Progenitor cell of endocrine pancreas (in vitro differentiated cells): ENCODE data around the gene KCNJ18. TPM values are rescaled to one million over a fixed set of nuclear protein-coding genes. Genes with fewer than 3 reads are reported as not detected.
"Not testable (repeated sequence)": the region's sequence is repeated elsewhere in the genome, so short reads cannot be mapped to it uniquely, and the experiment has no call there.

Source experiments
- DNase-seq: peaks from one replicate; pipeline ENCODE4 v3.0.0; 2021; ENCODE audit warnings: low spot score; ENCODE audit not compliant: unreplicated experiment
- H3K27ac Mint-ChIP-seq: 2 replicates; pipeline ENCODE4 v1.8.0; 2021; ENCODE audit warnings: mild to moderate bottlenecking, moderate library complexity, mixed read lengths
- H3K27me3 Mint-ChIP-seq: 2 replicates; pipeline ENCODE4 v1.8.0; 2021; ENCODE audit warnings: mixed read lengths
- H3K36me3 Mint-ChIP-seq: 2 replicates; pipeline ENCODE4 v1.8.0; 2022; ENCODE audit warnings: mixed read lengths; ENCODE audit not compliant: insufficient read depth
- H3K4me1 Mint-ChIP-seq: 2 replicates; pipeline ENCODE4 v1.8.0; 2021; ENCODE audit warnings: low read depth, mixed read lengths
- H3K4me3 Mint-ChIP-seq: 2 replicates; pipeline ENCODE4 v1.8.0; 2021; ENCODE audit warnings: low read depth, mild to moderate bottlenecking, moderate library complexity, mixed read lengths
- H3K9me3 Mint-ChIP-seq: 2 replicates; pipeline ENCODE4 v1.8.0; 2021; ENCODE audit warnings: low read depth, mixed read lengths
- CTCF ChIP-seq: fragments of 200-600 bp; sonication (generic); IDR thresholded peaks from one replicate; pipeline ENCODE4 v1.5.0; 2021; ENCODE audit warnings: antibody characterized with exemption, mild to moderate bottlenecking; ENCODE audit not compliant: unreplicated experiment
- total RNA-seq: library from RNA; stranded (reverse); gene quantifications from 2 replicates; pipeline ENCODE4 v1.2.1, GENCODE V29; 2021

Gene KCNJ18
- total RNA-seq, 1 donor from 2014 or later: not detected

- H3K4me3 Mint-ChIP-seq, DNase-seq, H3K4me1 Mint-ChIP-seq, H3K27me3 Mint-ChIP-seq, H3K36me3 Mint-ChIP-seq, H3K27ac Mint-ChIP-seq: not testable (repeated sequence)
- peaks cover 20% of the 10 kb centered on the region for H3K9me3 Mint-ChIP-seq
These were observed 11.9 kb downstream of the KCNJ18 start for GRCh38 chr17:21703891-21704872.

GRCh38 chr17:21705021-21705601, 12.8 kb downstream of the KCNJ18 start:
- Mint-ChIP-seq H3K9me3 (peaks cover 20% of the 10 kb centered on the region), H3K4me3 (no peak overlapping the region), H3K27me3 (no peaks in the 10 kb centered on the region), H3K4me1 (no peaks in the 10 kb centered on the region), H3K36me3 (no peaks in the 10 kb centered on the region), H3K27ac (no peak overlapping the region)
- TF ChIP-seq CTCF: no peak
- no peak for DNase-seq

GRCh38 chr17:21705746-21706145, 13.4 kb downstream of the KCNJ18 start:
- not testable (repeated sequence) for H3K27me3 Mint-ChIP-seq, DNase-seq, H3K36me3 Mint-ChIP-seq, H3K4me1 Mint-ChIP-seq, H3K4me3 Mint-ChIP-seq, H3K27ac Mint-ChIP-seq
- H3K9me3 Mint-ChIP-seq: peaks cover 20% of the 10 kb centered on the region

- not testable (repeated sequence) for H3K27me3 Mint-ChIP-seq, DNase-seq, H3K27ac Mint-ChIP-seq, H3K4me1 Mint-ChIP-seq, H3K4me3 Mint-ChIP-seq, H3K36me3 Mint-ChIP-seq
- H3K9me3 Mint-ChIP-seq: peaks cover 26% of the 10 kb centered on the region
These were observed 14.2 kb downstream of the KCNJ18 start for GRCh38 chr17:21706546-21706945.

GRCh38 chr17:21707131-21707530, 14.8 kb downstream of the KCNJ18 start:
- H3K36me3 Mint-ChIP-seq, DNase-seq, H3K4me3 Mint-ChIP-seq, H3K27ac Mint-ChIP-seq, H3K27me3 Mint-ChIP-seq, H3K4me1 Mint-ChIP-seq: not testable (repeated sequence)
- H3K9me3 Mint-ChIP-seq: peaks cover 32% of the 10 kb centered on the region

- H3K36me3 Mint-ChIP-seq, DNase-seq, H3K27me3 Mint-ChIP-seq, H3K4me3 Mint-ChIP-seq, H3K27ac Mint-ChIP-seq, H3K4me1 Mint-ChIP-seq: not testable (repeated sequence)
- peaks cover 33% of the 10 kb centered on the region for H3K9me3 Mint-ChIP-seq
These were observed 15.6 kb downstream of the KCNJ18 start for GRCh38 chr17:21707711-21708611.

GRCh38 chr17:21708612-21709535, 16.6 kb downstream of the KCNJ18 start:
- not testable (repeated sequence) for H3K27ac Mint-ChIP-seq, DNase-seq, H3K36me3 Mint-ChIP-seq, H3K4me1 Mint-ChIP-seq, H3K4me3 Mint-ChIP-seq, H3K27me3 Mint-ChIP-seq
- peaks cover 39% of the 10 kb centered on the region for H3K9me3 Mint-ChIP-seq

- H3K9me3 Mint-ChIP-seq: peaks cover 38% of the 10 kb centered on the region
- not testable (repeated sequence) for H3K36me3 Mint-ChIP-seq, H3K4me1 Mint-ChIP-seq, DNase-seq, H3K27me3 Mint-ChIP-seq, H3K4me3 Mint-ChIP-seq, H3K27ac Mint-ChIP-seq
These were observed 17.7 kb downstream of the KCNJ18 start for GRCh38 chr17:21709994-21710393.

- H3K27ac Mint-ChIP-seq, H3K27me3 Mint-ChIP-seq, DNase-seq, H3K4me3 Mint-ChIP-seq, H3K4me1 Mint-ChIP-seq, H3K36me3 Mint-ChIP-seq: not testable (repeated sequence)
- H3K9me3 Mint-ChIP-seq: peaks cover 35% of the 10 kb centered on the region
These were observed 18.2 kb downstream of the KCNJ18 start for GRCh38 chr17:21710486-21710885.
